CD4-positive, CD25-positive, alpha-beta regulatory T cell (primary cell): ENCODE data around the gene CDH3. TPM values are rescaled to one million over a fixed set of nuclear protein-coding genes. Genes with fewer than 3 reads are reported as not detected.

Experiments used
- ATAC-seq, 2 donors: fragments of 150-1000 bp; cut with Tn5 transposase; one replicate each; pipeline ENCODE4 v1.10.0; 2021; ENCODE audit warnings: low read depth in 2 of 2, moderate number of reproducible peaks in 2 of 2, moderate library complexity in 1 of 2
- DNase-seq, 3 donors: peaks; one replicate each; pipeline versions ENCODE4 v3.0.0 to v3.0.0-alpha.2; 2012 to 2022; ENCODE audit warnings: mixed read lengths in 1 of 3
- H3K27ac ChIP-seq: one replicate; pipeline ENCODE4 v1.7.0; 2013; ENCODE audit warnings: mild to moderate bottlenecking, low read length; ENCODE audit not compliant: insufficient read depth, poor library complexity, severe bottlenecking
- H3K27me3 ChIP-seq: one replicate; pipeline ENCODE4 v1.7.0; 2013; ENCODE audit warnings: low read length; ENCODE audit not compliant: control insufficient read depth, insufficient read depth
- H3K36me3 ChIP-seq: one replicate; pipeline ENCODE4 v1.7.0; 2013; ENCODE audit warnings: mild to moderate bottlenecking, low read length, moderate library complexity; ENCODE audit not compliant: control insufficient read depth, insufficient read depth
- H3K4me1 ChIP-seq: 2 replicates; pipeline ENCODE4 v1.7.0; 2013; ENCODE audit warnings: mild to moderate bottlenecking, low read length; ENCODE audit not compliant: insufficient read depth, control insufficient read depth, poor library complexity, severe bottlenecking
- H3K4me3 ChIP-seq: one replicate; pipeline ENCODE4 v1.7.0; 2013; ENCODE audit warnings: low read depth, mild to moderate bottlenecking, low read length, moderate library complexity
- H3K9me3 ChIP-seq, 2 experiments: 1 replicate in 1 of 2; 2 replicates in 1 of 2; pipeline ENCODE4 v1.7.0; 2013; ENCODE audit warnings: low read length in 2 of 2, mild to moderate bottlenecking in 1 of 2, moderate library complexity in 1 of 2; ENCODE audit not compliant: control insufficient read depth in 2 of 2
- H3K27ac Mint-ChIP-seq, 3 donors: one replicate each; pipeline ENCODE4 v1.8.0; 2020 to 2022; ENCODE audit warnings: mild to moderate bottlenecking in 3 of 3, mixed read lengths in 3 of 3, moderate library complexity in 2 of 3
- H3K27me3 Mint-ChIP-seq: one replicate; pipeline ENCODE4 v1.8.0; 2022; ENCODE audit warnings: mild to moderate bottlenecking, mixed read lengths
- H3K36me3 Mint-ChIP-seq: one replicate; pipeline ENCODE4 v1.8.0; 2020; ENCODE audit warnings: mixed read lengths
- H3K4me1 Mint-ChIP-seq, 4 donors: one replicate each; pipeline ENCODE4 v1.8.0; 2020 to 2022; ENCODE audit warnings: mixed read lengths in 4 of 4, mild to moderate bottlenecking in 1 of 4
- H3K4me3 Mint-ChIP-seq, 4 donors: one replicate each; pipeline ENCODE4 v1.8.0; 2020 to 2022; ENCODE audit warnings: mild to moderate bottlenecking in 4 of 4, mixed read lengths in 4 of 4, moderate library complexity in 3 of 4
- H3K9me3 Mint-ChIP-seq, 7 donors: one replicate each; pipeline ENCODE4 v1.8.0; 2020 to 2022; ENCODE audit warnings: mixed read lengths in 7 of 7, mild to moderate bottlenecking in 3 of 7, moderate library complexity in 2 of 7
- polyA plus RNA-seq, 4 donors: library from polyadenylated mRNA; unstranded; fragments of 300-500 nt; fragmentation: Illumina TruSeq; gene quantifications; one replicate each; pipeline ENCODE4 v1.2.3, GENCODE V29; 2021
- total RNA-seq: library from RNA; stranded (reverse); gene quantifications from one replicate; pipeline ENCODE4 v1.2.3, GENCODE V29; 2022

Gene CDH3
- total and polyA plus RNA-seq, 5 donors from 2014 or later, result 0.03 to 0.38 (median 0.20) TPM; not detected in 1

DNA sequence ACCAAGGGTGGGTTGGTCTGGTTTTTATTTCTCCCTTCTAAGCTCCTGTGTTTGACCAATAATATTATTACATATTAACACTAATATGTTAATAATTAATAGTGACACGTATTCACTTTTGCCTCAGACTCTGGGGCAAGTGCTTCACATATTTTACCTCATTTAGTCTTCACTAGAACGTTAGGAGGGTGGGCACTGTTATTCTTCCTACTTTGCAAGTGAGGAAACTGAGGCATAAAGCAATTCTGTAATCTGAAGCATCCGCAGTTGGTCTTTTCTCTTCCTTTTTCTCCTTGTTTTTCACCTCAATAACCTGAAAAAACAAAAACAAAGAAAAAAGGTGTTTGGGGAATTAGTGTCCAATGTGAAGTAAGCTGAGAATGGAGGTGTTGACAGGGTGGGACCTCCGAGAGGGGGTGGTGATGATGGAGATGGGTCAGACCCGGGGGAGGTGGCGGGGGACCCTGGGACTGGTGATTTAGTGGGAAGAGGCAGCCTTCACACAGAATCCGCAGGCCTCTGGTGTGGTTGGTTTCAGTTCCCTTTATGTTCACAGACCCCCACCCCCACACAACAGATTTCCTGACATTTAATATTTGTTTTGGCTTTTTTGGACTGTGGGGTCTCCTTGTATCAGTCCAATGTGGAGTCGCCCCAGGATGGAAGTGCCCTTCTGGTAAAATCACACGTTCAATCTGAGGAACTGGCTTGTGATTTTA is 95.7 kb downstream of the CDH3 start:
- H3K27ac ChIP-seq, result no peak overlapping the region
- H3K36me3 Mint-ChIP-seq, result no peaks in the 10 kb centered on the region
- peaks cover 15% of the 10 kb centered on the region for H3K4me1 ChIP-seq
- H3K4me3 Mint-ChIP-seq, result no peak overlapping the region
- ATAC-seq (no peak), DNase-seq (no peak)
- H3K9me3 Mint-ChIP-seq, result no peaks in the 10 kb centered on the region
- H3K27me3 Mint-ChIP-seq, result peaks cover 42% of the 10 kb centered on the region
- no peaks in the 10 kb centered on the region for H3K36me3 ChIP-seq
- H3K9me3 ChIP-seq, result no peaks in the 10 kb centered on the region
- no peak overlapping the region for H3K4me3 ChIP-seq
- peaks cover 0 to 9% (median 5%) of the 10 kb centered on the region in 4 donors for H3K4me1 Mint-ChIP-seq
- H3K27ac Mint-ChIP-seq, result peak overlapping the region in 1 of 3 donors; percentile 27
- H3K27me3 ChIP-seq, result peaks cover 4% of the 10 kb centered on the region

DNA sequence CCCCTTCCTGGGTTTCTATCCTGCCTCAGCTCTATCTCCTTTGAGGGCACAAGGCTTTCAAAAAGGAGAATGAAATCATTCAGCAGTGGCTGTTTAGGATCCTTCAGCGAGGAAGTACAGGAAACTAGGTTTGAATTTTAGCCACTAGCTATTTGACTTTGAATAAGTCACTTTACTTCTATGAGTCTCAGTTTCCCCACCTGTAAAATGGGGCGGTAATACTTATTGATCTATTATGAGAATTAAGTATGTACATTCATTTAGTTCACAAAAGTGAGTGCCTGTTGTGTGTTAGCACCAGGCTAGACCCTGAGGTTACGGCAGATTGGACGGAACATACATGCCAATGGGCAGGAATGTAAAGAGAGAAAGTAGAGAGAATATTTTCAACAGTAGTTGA is 98.6 kb downstream of the CDH3 start:
- no peaks in the 10 kb centered on the region for H3K36me3 Mint-ChIP-seq
- H3K27me3 Mint-ChIP-seq, result peaks cover 19% of the 10 kb centered on the region

DNA sequence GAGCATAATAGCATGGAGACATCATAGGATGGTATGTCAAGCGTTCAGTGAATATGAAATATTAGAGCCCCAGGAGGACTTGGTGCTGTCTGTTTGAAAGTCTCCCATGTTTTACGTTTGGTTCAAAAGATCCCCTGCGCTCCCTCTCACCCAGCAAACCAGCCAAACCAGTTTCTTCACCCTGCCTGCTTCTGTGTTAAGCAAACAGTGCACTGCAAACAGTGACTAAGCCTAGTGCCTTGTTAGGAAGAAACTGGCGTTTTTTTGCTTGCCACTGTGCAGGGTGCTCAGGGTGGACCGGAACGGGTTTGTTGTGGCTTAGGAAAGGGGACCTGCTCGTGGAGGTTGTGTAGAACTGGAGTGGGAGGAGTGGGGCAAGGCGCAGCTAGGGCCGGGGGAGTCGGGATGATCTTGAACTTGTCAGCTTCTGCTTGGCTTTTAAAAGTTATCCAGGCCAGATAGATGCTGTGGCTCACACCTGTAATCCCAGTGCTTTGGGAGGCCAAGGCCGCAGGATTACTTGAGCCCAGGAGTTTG is 99.7 kb downstream of the CDH3 start:
- Mint-ChIP-seq H3K4me1 (peaks cover 0 to 5% (median 0%) of the 10 kb centered on the region in 4 donors), H3K36me3 (no peaks in the 10 kb centered on the region), H3K4me3 (no peak overlapping the region), H3K27me3 (peaks cover 18% of the 10 kb centered on the region), H3K9me3 (no peaks in the 10 kb centered on the region), H3K27ac (no peak overlapping the region)
- H3K27me3 ChIP-seq, result no peaks in the 10 kb centered on the region
- no peaks in the 10 kb centered on the region for H3K4me1 ChIP-seq
- H3K36me3 ChIP-seq, result no peaks in the 10 kb centered on the region
- DNase-seq, result no peak
- no peak overlapping the region for H3K27ac ChIP-seq
- H3K9me3 ChIP-seq, result no peaks in the 10 kb centered on the region
- ATAC-seq, result no peak
- no peak overlapping the region for H3K4me3 ChIP-seq

More for the DNA sequence above, 98.6 kb downstream of the CDH3 start:
- no peak for ATAC-seq
- Mint-ChIP-seq H3K4me1 (peaks cover 0 to 5% (median 0%) of the 10 kb centered on the region in 4 donors), H3K4me3 (no peak overlapping the region), H3K27ac (no peak overlapping the region), H3K9me3 (no peaks in the 10 kb centered on the region)
- H3K27me3 ChIP-seq, result peaks cover under 1% of the 10 kb centered on the region
- no peaks in the 10 kb centered on the region for H3K4me1 ChIP-seq
- no peaks in the 10 kb centered on the region for H3K9me3 ChIP-seq
- H3K4me3 ChIP-seq, result no peak overlapping the region
- no peak overlapping the region for H3K27ac ChIP-seq
- H3K36me3 ChIP-seq, result no peaks in the 10 kb centered on the region
- no peak for DNase-seq

DNA sequence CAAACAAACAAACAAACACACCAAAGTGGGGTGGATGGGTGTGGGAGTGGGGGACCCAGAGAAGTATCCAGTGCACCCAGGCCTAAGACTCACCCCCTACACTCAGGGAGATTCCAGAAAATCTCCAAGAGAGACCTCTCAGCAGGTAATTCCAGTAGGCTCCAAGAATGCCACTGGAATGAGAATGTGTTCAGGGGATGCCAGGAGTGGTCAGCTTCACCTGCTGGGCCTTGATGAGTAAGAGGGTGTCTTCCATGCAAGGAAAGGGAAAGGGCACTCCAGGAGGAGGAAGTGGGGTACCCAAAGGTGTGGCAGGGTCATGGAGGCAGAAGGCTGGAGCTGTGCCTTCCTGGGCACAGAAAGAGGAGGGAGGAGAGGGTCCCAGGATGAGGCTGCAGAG is 101.8 kb downstream of the CDH3 start:
- Histone ChIP-seq H3K4me1 (no peaks in the 10 kb centered on the region), H3K27ac (no peak overlapping the region), H3K36me3 (no peaks in the 10 kb centered on the region), H3K4me3 (no peak overlapping the region), H3K9me3 (no peaks in the 10 kb centered on the region), H3K27me3 (no peaks in the 10 kb centered on the region)
- ATAC-seq, result no peak
- peaks cover 5% of the 10 kb centered on the region for H3K27me3 Mint-ChIP-seq
- no peak for DNase-seq
- H3K9me3 Mint-ChIP-seq, result no peaks in the 10 kb centered on the region
- peaks cover 0 to 5% (median 0%) of the 10 kb centered on the region in 4 donors for H3K4me1 Mint-ChIP-seq
- no peak overlapping the region for H3K4me3 Mint-ChIP-seq
- H3K27ac Mint-ChIP-seq, result peak overlapping the region in 1 of 3 donors; percentile 82
- no peaks in the 10 kb centered on the region for H3K36me3 Mint-ChIP-seq

DNA sequence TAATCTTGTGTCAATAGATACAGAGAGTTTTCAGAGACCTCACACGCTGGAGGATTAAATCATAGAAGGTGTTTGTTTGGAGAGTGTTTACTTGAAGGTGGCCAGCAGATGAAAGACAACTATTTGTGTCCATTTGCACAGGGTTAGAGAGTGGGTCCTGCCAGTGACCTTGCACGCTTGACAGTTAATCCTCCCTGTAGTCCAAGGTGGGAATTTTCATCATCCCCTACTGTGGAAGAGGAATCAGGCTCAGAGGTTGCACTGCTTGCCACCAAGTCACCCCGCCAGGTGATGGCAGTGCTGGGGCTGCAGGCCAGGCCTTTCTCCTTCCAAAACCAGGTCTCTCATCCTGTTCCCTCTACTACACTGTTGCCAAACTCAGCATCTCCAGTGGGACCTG is 104.3 kb downstream of the CDH3 start:
- H3K27me3 ChIP-seq, result no peaks in the 10 kb centered on the region
- DNase-seq (no peak), ATAC-seq (no peak)
- Mint-ChIP-seq H3K27ac (no peak overlapping the region), H3K9me3 (no peaks in the 10 kb centered on the region), H3K36me3 (no peaks in the 10 kb centered on the region), H3K4me1 (peaks cover 5 to 21% (median 12%) of the 10 kb centered on the region in 4 donors), H3K4me3 (no peak overlapping the region), H3K27me3 (no peaks in the 10 kb centered on the region)
- H3K36me3 ChIP-seq, result no peaks in the 10 kb centered on the region
- no peak overlapping the region for H3K27ac ChIP-seq
- H3K4me1 ChIP-seq, result peaks cover 13% of the 10 kb centered on the region
- no peaks in the 10 kb centered on the region for H3K9me3 ChIP-seq
- H3K4me3 ChIP-seq, result no peak overlapping the region

Other genes with a start within 250 kb of the CDH3 start
- gene SMPD3, start 196.8 kb upstream of the CDH3 start, total RNA-seq, result 16.1 TPM
- 10 to 100 TPM in 3 of 4 donors, 1 to 10 TPM in 1; 7.1 to 20.3 (median 18.6) TPM for gene SMPD3, start 196.8 kb upstream of the CDH3 start, polyA plus RNA-seq
- gene ZFP90, start 106.0 kb upstream of the CDH3 start, total RNA-seq, result 21.5 TPM
- gene ZFP90, start 106.0 kb upstream of the CDH3 start, polyA plus RNA-seq, result 10 to 100 TPM; 20.6 to 49.3 (median 27.6) TPM
- 4.6 TPM for gene CDH1, start 92.0 kb downstream of the CDH3 start, total RNA-seq
- under 1 TPM; 0.41 to 0.85 (median 0.62) TPM for gene CDH1, start 92.0 kb downstream of the CDH3 start, polyA plus RNA-seq
- 30.9 TPM for gene TANGO6, start 198.2 kb downstream of the CDH3 start, total RNA-seq
- 10 to 100 TPM in 3 of 4 donors, 1 to 10 TPM in 1; 9.5 to 14.6 (median 11.9) TPM for gene TANGO6, start 198.2 kb downstream of the CDH3 start, polyA plus RNA-seq